GM19035 (cell line): ENCODE results near the gene SRSF3.

ENCODE experiments used
- ATAC-seq: cut with Tn5 transposase; IDR thresholded peaks from one replicate; pipeline ENCODE4 v1.9.1; 2021; ENCODE audit not compliant: unreplicated experiment

The SRSF3 gene

DNA sequence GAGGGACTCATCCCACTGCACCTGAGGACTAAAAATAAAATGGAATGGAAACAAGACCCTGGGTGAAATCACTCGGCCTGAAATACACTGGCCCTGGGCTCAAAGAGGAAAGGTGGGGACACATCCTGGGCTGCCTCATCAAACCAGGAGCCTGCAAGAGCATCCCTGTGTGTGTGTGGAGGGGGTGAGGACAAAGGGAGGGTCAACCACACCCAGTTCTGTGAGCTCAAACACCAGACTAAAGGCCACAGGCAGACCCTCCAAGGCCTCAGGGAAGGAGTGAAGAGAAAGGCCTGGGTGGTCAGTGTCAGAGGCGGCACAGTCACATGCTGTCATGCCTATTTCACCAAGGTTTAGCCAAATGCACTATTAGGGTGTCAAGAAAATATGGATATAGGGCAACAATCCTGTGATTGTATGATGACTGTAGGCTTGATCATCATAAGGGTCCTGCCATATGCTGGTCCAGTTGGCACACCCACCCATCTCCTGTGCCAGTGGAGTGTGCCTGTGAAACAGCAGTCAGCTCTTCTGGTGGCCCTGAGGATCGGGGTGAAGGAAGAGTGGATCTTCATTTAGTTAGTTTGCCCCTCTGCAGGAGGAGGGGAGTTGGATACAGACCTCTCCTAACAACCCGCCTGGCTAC, 28.9 kb downstream of the SRSF3 start:
- no peak for ATAC-seq

DNA sequence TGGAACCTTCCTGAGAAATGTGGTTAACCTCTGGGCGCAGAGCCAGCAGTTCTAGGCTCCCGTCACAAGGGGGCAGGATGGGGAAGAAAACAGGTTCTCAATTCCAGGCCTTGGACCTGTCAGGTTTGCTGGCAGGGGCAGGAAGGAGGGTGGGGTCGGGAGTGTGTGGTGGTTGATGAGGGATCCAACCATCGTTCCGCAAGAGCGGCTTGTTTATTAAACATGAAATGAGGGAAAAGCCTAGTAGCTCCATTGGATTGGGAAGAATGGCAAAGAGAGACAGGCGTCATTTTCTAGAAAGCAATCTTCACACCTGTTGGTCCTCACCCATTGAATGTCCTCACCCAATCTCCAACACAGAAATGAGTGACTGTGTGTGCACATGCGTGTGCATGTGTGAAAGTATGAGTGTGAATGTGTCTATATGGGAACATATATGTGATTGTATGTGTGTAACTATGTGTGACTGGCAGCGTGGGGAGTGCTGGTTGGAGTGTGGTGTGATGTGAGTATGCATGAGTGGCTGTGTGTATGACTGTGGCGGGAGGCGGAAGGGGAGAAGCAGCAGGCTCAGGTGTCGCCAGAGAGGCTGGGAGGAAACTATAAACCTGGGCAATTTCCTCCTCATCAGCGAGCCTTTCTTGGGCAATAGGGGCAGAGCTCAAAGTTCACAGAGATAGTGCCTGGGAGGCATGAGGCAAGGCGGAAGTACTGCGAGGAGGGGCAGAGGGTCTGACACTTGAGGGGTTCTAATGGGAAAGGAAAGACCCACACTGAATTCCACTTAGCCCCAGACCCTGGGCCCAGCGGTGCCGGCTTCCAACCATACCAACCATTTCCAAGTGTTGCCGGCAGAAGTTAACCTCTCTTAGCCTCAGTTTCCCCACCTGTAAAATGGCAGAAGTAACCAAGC, 29.6 kb downstream of the SRSF3 start:
- no peak for ATAC-seq

DNA sequence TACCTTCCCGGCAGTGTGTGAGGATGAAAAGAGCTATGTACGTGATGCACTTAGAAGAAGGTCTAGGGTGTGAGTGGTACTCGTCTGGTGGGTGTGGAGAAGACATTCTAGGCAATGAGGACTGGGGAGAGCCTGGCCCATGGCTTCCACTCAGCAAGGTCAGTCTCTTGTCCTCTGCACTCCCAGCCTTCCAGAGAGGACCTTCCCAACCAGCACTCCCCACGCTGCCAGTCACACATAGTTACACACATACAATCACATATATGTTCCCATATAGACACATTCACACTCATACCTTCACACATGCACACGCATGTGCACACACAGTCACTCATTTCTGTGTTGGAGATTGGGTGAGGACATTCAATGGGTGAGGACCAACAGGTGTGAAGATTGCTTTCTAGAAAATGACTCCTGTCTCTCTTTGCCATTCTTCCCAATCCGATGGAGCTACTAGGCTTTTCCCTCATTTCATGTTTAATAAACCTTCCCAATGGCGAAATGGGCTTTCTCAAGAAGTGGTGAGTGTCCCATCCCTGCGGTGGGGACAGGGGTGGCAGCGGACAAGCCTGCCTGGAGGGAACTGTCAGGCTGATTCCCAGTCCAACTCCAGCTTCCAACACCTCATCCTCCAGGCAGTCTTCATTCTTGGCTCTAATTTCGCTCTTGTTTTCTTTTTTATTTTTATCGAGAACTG, 30.4 kb downstream of the SRSF3 start:
- ATAC-seq, result no peak

DNA sequence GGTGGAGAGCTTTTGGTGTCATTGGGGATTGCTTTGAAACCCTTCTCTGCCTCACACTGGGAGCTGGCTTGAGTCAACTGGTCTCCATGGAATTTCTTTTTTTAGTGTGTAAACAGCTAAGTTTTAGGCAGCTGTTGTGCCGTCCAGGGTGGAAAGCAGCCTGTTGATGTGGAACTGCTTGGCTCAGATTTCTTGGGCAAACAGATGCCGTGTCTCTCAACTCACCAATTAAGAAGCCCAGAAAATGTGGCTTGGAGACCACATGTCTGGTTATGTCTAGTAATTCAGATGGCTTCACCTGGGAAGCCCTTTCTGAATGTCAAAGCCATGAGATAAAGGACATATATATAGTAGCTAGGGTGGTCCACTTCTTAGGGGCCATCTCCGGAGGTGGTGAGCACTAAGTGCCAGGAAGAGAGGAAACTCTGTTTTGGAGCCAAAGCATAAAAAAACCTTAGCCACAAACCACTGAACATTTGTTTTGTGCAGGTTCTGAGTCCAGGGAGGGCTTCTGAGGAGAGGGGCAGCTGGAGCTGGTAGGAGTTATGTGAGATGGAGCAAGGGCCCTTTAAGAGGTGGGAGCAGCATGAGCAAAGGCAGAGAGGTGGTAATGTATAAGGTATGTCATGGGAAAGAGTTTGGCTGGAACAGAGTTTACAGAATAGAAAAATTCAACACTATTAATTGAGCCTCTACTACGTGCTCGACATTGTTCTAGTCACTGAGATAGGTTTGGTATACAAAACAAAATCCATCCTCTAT, 31.2 kb downstream of the SRSF3 start:
- no peak for ATAC-seq

DNA sequence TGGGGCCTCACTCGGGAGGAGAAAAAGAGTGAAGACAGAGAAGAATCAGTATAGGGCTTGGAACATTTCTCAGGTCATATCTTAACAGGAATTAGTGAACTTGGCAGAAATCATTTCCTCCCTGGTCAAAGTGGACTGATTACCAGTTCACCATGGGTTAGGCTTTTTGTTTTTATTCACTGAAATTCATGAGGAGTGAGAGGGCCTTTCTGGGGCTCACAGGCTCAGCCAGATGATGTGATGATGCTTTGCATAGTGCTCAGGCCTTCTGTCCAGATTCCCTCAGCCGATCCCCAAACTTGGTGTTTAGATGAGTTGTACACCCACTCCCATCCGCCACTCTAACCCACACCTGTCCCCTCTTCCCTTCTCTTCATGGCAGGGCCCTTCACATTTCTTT, 32.5 kb downstream of the SRSF3 start:
- no peak for ATAC-seq

DNA sequence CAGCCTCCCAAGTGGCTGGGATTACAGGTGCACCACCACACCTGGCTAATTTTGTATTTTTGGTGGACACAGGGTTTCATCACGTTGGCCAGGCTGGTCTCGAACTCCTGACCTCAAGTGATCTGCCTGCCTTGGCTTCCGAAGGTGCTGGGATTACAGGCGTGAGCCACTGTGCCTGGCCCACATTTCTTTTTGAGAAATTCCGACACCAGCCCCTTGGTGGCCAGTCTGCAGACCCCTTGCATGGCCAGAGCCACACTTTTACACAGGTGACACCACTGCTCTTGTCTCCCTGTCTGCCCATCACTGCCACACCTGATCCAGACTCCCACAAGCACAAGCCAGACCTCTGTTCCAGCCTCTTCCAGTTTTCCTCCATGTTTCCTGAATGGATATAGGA, 33.0 kb downstream of the SRSF3 start:
- no peak for ATAC-seq

DNA sequence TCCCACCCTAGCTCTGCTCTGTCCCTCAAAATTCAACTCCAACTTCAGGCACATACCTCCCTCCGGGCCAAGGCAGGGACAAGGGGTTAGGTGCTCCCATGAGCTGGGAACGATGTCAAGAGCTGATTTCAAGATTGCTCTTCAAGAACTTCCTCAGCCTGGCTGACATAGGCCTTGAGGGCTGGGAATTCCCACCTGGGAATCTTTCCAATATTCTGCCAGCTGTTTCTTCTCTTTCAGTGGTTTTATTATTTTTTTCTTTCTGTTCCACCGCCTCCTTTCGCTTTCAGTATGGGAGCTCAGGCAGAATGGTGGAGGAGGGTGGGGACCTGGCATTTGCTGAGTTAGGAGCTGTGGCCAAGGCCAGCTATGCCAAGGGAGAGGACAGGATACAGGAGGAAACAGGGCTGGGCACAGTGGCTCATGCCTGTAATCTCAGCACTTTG, 33.7 kb downstream of the SRSF3 start:
- no peak for ATAC-seq

DNA sequence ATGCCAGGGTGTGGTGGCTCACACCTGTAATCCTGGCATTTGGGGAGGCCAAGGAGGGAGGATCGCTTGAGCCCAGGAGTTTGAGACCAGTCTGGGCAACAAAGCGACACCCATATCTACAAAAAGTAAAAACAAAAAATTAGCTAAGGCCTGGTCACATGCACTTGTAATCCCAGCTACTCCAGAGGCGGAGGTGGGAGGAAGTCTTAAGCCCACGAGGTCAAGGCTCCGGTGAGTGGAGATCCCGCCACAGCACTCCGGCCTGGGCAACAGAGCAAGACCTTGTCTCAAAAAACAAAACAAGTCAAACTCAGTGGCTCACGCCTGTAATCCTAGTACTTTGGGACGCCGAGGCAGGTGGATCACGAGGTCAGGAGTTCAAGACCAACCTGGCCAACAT, 35.6 kb downstream of the SRSF3 start:
- ATAC-seq, result no peak

DNA sequence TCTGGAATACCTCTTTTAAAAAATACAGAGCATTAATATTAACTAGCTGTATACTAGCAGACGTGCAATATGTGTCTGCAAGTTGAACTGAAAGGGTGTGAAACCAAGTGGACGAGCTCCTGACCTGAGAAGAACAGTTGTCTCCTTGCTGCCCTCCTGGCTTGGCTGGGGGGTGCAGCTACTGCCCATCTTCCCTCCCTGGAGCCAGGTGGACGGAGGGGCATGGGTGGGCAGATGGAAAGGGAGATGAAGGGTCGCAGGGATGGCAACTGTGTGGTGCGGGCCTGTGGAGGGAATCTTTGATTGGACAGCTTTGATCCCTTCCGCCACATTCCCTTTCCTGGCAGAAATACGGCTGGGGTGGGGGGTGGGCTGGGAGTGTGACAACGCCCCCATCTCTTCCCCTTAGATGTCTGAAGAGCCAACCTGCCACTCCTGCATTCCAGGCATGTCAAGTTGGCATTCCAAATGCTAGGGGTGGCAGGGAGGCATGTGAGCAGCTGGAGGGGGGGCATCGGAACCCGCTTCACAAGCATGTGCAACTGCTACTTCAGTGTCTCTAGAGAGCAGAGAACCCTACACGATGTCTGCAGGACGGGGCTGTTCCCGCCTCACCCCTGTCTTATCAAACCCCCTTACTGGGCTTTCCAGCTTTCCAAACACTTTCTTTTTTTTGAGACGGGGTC, 37.3 kb downstream of the SRSF3 start:
- ATAC-seq, result no peak

DNA sequence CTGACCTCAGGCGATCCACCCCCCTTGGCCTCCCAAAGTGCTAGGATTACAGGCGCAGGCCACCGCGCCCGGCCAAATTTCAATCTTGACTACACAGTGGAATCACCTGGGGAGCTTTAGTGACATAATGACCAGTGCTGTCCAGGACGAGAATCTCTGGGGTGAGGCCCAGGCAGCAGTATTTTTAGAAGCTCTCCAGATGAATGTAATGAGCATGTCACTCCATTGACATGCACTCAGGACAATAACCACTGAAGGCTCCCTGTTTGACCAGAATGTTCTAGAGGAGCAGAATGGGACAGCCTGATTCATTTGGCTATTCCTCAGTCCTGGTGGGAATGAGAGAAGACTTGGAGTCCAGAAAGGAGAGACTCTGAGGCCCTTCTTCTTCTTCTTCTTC, 39.2 kb downstream of the SRSF3 start:
- no peak for ATAC-seq

DNA sequence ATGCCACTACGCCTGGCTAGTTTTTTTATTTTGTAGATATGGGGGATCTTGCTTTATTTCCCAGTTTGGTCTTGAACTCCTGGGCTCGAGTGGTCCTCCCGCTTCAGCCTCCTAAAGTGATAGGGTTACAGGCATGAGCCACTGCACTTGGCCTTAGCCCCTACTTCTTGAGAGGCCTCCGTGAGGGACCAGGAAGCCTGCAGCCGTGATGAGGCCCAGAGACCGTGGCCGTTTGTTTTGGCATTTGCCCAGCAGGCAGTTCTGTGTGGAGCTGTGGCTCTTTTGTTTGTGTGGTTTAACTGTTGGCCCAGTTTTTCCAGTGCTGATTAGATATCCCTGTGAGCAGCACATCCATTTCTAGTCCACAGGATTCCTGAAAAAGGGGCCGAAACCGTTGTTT, 39.8 kb downstream of the SRSF3 start:
- no peak for ATAC-seq

DNA sequence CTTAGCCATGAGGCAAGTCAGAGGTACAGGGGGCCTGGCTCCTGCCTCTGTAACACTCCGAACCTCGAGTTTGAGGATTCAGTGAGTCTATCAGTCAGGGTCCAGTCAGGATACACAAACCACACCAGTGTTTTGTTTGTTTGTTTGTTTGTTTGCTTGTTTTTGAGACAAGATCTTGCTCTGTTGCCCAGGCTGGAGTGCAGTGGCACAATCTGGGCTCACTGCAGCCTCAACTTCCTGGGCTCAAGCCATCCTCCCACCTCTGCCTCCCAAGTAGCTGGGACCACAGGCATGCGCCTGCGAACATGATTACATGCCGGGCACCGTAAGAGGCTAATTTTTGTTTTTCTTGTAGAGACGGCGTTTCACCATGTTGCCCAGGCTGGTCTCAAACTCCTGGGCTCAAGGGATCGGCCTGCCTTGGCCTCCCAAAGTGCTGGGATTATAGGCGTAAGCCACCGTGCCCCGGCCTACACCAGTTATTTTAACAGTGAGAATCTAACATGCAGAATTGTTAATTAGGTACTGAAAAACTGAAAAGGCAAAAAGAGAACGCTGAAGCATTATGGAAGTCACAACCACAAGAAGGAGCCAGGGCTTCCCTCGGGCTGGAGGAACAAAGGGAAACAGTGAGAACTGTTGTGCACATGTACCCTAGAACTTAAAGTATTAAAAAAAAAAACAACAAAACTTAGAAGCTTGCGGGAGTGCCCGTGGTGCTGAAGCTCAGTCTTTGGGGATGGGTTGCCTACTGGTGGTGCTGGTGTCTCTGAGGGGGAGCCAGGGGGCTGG, 40.4 kb downstream of the SRSF3 start:
- no peak for ATAC-seq

DNA sequence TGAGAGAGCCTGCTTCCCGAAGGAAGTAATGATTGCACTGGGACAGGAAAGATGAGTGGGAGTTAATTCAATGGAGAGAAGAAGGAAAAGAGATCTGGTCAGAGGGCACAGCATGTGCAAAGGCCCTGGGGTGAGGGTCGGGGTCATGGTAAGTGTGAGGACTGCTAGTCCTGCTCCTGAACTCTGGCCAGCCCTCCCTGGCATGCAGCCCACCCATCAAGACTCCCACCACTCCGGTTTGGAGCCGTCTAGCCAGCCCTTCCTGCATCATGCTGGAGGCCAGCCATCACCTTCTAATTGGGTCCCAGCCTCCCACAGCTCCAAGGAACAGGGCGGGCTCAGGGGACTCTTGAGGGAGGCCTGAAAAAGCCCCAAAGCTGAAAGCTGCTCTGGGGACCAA, 42.1 kb downstream of the SRSF3 start:
- no peak for ATAC-seq

DNA sequence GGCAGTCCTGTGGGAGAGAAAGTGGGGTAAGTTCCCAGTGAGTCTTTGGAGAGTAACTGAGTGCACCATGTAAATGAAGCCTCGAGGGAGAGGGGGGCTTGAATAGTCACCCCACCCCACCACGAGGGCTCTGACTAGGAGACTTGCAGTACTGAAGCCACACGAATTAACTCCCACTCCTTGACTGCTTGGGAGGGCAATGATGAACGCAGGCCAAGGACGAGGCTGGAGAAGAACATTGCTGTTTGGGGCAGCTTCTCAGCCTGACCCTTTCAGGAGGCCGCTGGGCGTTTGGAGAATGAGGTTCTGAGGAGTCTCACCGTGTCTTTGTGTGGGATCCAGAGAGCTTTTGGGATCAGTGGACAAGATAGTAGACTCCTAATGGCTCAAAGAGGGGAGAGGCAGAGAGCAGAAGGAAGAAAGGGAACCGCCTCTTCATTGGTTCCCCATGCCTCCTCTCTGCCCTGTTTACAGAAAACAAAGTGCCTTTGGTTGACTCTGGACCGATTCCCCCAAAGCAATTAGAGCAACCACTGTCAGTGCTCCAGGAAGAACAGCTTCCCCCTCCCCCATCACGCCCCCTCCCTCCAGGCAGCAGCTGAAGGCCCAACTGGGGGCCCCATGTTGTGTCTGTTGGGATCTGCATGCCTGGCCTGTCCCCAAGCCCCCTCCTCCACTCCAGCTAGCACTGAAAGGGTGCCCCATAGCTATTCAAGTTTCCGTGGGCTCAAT, 42.7 kb downstream of the SRSF3 start:
- ATAC-seq, result no peak

DNA sequence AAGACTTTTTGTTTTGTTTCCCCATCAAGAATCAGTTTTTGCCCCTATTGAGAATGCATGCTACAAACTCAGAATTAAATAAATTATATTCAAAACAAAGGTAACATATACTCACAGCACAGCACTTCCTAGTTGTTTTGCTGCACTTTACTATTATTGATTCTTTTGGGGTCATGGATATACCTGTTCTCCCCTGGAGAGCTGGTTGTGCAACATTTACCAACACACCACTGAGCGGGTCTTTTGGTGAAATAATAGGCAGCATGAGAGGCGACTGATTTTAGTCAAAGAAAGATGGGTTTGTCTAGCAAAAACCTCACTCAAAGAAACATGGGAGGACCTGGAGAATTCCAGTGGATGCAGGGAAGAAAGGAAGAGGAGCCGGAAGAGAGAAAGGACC, 44.4 kb downstream of the SRSF3 start:
- ATAC-seq, result no peak

DNA sequence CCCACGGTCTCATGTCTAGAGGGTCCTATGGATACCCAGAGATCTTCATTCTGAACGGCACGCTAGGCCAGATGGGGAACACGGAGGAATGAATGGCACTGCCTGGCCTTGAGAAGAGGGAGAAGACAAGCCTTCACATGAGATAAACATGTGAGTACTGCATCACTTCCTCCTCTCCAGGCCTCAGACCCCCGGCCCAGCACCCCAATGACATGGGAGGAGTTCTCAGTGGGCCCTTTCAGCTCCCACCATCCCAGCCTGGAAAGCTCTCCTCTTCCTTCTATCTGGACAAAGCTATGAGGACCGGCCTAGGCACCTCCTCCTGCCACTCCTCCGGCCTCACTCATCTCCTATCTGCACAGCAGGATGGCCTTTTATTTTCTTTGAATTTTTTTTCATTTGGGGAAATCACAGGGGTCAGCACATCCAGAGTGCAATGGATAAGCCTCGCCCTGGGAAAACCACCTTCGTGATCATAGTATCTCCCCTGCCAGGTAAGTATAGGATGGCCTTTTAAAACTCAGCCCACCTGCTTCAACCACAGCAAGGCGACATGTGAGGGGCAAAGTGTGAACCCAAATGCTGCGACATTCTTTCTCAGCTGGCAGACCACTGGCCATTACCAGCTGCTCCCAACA, 45.1 kb downstream of the SRSF3 start:
- no peak for ATAC-seq

DNA sequence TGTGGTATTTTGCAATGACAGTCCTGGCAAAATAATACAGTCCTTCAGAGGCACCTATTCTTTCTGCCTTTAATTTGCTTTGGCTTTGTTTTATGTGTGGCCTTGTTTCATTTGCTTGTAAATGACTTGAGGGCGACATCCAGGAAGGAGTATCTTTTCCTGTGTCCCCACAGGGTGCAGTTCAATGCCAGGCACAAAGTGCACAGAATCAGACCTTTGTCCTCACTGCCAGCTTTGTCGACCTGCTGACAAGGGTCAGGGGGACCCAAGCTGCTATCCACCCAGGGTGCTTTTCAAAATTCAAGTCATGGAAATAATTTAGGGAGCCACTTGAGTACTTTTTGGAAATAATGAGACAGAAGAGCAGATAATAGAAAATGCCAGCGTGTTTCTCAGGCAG, 47.4 kb downstream of the SRSF3 start:
- ATAC-seq, result no peak

DNA sequence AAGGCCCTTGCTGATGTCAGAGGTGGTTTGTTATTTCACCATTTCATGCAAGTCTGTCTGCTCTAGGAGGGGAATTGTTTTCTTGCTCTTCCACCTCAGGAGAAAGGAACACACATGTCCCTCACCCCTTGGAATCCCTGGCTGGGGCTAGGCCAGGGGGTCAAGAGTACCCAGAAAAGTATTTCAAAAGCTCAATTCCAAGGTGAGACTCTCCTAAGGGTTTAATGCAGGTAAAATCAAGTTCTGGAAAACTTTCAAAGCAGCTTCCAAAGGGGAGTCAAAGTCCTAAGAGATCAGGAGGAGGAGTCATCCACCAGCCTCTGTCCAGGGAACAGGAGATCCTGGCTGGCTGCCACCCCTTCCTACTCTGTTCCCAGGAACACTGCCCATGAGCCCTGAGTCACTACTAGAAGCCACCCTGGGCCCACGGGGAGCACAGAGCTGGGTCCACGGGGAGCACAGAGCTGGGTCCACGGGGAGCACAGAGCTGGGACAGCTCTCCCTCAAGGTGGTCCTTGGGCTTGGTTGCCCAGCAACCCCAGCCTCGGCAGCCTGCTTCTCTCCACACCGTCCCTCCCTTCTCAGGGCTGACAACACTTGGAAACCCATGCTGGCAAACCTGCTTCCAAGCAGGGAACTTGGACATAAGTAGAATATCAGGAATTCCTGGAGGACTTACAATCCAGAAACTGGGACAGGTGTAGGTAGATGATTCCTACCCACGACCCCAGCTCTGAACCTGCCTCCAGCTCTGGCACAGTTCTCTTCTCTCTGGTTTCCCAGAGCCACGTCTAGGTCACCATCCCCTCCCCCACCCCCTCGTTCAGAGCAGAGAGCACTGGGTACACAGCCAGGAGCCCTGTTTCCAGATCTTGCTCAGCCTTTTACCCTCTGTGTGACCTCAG, 49.0 kb downstream of the SRSF3 start:
- ATAC-seq, result no peak
